ENCODE results near the gene GPR21.

GPR21 gene

DNA sequence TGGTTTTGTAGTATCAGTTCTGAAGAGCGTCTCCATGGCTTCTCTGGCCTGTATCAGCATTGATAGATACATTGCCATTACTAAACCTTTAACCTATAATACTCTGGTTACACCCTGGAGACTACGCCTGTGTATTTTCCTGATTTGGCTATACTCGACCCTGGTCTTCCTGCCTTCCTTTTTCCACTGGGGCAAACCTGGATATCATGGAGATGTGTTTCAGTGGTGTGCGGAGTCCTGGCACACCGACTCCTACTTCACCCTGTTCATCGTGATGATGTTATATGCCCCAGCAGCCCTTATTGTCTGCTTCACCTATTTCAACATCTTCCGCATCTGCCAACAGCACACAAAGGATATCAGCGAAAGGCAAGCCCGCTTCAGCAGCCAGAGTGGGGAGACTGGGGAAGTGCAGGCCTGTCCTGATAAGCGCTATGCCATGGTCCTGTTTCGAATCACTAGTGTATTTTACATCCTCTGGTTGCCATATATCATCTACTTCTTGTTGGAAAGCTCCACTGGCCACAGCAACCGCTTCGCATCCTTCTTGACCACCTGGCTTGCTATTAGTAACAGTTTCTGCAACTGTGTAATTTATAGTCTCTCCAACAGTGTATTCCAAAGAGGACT lies 1.5 kb downstream of the GPR21 start:
- DNase-seq: no peak

DNA sequence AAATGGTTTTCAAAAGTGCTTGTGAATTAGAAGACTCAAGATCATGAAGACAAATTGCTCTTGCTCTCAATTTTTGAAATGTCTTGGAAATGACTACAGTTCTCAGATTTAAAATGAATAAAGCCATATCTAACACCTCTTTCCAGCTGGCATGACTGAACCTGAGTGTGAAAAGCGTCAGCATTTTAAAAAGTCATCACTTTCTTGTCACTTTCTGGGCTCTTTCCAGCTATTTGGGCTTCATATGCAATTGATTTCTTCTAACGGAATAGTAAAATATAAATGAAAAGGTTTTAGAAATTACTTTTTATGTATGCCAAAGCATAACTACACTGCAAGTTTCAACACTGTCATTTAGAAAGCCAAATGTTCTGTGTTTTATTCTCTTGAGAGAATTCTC lies 2.3 kb downstream of the GPR21 start:
- DNase-seq: no peak

DNA sequence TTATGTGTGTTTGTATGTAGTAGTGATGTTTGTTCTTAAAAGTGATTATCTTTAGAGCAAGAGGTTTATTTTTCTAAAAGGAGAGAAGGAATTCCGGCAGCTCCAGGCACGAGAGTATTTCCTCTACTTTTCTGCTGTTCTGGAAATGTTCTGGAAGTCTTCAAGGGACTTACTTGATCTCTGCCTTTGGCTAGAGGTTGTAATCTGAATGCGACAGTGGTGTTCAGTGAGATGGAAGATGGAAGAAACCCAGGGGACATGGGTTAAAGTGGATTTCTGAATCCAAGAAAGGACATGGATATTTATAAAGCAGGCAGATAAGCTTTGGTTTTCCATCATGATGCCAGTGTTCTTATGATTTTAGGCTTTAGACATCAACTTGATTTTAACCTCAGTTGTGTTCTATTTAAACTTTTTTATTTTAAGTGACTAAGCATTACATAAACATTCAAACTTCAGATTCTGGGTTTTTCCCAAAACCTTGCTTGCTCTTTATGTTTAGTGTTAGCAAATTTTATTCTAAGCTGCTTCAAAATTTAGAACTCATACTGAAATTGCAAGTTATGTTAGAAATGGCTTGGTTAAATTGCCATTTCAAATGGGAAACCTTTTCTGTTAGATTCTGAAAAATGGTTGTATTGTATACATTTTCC lies 3.6 kb downstream of the GPR21 start:
- DNase-seq: no peak

DNA sequence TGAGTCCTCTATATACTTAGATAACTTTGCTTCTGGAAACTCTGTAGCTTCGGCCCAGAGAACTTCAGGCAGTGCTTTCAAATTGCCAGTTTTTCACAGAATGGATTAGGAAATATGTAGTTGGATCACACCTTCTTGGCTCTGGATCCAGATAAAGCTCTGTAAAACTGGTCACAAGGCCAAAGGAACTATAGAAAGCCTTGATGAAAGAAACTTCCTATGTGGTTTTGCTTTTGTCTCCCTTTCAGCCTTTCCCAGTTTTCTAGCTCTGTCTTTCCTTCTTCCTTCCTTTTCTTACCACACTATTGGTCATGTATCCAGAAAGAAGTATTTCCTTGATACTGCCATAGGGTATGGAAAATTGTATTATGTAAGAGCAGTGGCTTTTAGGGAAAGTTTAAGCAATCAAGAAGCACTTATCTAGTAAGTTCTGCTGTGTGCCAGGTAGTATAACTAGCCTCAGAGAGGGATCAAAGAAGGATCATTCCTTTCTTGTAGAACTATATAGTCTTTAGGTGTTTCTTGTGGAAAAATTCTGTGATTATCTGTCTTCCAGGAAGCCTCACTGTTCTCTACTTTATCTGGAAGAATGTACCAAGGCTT lies 6.3 kb downstream of the GPR21 start:
- DNase-seq: no peak

DNA sequence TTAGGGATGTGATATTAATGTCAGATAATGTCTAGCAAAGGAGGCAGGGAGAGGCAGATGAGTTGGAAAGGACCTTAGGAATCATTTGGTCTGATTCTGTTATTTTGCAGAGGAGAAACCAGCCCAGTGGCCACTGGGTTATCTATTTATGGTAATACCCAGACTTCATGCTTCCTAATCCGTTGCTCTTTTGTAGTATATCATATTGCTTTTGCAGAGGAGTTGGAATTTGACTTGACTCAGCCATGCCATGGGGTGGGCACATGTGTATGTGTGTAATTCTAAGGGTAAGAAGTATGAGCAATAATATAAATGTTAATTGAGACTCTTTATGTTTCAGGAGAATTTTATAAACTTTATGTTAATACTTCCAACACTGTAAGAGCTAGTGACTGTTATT lies 7.3 kb downstream of the GPR21 start:
- DNase-seq: no peak

DNA sequence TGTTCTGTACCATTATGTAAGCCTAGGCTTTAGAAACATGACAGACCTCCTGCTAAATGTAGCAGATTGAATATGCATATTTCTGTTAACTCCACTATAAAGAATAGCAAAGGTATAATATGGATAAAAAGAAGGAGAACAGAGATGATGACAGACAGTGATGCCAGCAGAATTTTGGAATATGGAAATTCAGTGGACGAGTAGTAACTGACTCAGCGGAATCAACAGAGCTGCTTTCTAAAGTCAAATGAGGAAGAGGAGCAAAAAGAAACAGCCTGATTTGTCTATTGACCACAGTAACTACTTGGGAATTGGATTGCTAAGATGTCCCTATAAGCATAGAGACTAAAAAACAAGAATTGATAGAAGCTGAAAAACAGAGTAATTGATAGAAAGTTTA lies 8.0 kb downstream of the GPR21 start:
- no peak for DNase-seq

DNA sequence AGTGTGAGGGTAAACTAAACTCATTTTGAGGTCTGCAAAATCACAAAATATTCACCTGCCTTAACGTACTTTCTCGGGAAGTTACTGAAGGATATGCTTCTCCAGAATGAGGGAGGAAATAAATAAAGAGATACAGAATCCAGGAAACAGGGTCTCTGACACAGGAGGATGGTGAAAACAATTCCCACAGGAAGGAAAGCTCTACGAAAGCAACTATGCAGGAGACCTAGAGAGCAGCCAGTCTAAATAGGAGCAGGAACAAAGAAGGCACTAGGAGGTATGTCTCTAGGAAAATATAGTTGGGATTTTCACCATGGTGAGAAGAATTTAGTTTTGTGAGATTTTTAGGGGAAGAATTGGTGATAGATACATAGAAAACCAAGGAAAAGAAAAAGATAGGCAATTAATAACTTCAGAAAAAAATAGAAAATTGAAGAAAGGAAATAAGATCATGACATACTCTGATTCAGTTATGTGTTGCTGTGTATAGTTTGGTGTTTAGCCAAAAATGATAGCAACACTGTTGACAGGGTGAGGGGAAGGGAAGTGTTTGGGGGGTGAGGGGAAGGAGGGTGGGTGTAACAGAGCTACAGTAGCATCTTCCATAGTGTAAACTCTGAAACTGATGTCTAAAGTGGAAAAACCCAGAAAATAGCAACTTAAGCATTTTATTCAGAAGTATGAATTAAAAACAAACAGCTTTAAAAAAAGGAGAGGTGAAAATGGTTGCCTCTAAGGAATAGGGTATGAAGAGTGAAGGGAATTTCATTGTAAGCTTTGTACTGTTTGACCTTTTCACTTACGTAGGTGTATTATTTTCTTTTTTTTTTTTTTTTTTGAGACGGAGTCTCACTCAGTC lies 9.8 kb downstream of the GPR21 start:
- DNase-seq: no peak

DNA sequence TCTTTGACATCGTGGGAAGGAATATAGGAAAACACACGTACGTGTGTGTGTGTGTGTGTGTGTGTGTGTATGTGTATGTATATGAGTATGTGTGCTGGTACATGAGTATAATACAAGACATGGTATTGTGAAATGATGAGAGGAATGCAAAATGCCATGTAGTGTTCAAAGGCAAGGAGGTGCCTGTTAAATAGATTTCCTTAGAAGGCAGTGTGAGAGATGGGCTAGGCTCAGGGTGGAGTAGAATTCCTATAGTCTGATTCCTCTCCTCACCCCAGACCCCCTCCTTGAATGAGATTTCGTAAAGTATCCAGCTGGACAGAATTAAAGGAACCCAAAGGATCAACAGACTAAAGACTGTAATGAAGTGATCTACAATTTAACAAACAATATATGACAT lies 11.1 kb downstream of the GPR21 start:
- DNase-seq: no peak

DNA sequence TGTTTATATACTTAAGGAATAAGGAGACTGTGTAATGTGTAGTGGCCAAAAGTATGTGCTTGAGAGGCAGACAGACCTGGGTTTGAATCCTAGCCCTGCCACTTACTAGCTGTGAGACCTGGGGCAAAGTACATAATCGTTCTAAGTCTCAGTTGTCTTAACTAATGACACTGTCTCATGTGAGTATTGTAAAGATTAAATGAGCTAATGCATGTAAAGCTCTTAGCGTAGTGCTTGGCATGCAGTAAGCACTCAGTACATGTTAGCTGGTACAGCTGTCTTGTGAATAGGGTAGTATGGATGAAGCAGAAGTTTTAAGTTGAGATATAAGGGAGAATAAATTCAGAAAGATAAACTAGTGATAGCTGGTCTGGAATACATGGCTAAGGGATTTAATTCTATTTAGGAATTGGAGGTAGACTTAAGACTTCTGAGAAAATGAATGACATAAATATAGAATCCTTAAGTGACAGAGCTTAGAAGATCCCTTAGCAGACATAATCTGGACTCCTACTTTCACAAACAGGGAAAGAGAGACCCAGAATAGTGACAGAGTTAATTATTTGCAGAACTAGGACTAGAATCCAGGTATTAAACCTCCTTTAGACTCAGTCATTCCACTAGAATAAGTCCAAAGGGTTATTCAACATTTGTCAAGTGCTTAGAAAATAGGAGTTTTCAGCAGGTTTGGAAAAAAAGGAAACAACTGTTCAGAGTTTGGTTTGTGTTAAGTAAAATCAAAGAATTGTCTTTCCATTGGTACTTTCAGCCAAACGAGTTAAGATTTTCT lies 13.1 kb downstream of the GPR21 start:
- DNase-seq: no peak

DNA sequence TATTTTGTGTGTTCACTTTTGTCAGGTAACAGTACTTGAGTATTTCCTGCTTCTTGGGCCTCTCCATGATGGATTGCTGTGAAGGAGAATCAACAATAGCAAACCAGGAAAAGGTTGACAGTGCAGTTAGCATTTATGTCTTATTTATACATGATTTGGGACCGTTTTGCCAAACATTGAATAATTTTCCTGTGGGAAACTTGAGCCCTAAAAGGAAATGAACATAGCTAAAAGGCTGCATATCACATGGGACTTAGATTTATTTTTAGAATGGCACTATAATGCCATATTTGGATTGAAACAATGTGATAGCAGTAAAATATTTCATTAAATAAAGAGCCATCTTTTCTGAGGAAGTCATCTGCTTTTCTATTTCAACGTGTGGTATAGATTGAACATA lies 15.3 kb downstream of the GPR21 start:
- no peak for DNase-seq

DNA sequence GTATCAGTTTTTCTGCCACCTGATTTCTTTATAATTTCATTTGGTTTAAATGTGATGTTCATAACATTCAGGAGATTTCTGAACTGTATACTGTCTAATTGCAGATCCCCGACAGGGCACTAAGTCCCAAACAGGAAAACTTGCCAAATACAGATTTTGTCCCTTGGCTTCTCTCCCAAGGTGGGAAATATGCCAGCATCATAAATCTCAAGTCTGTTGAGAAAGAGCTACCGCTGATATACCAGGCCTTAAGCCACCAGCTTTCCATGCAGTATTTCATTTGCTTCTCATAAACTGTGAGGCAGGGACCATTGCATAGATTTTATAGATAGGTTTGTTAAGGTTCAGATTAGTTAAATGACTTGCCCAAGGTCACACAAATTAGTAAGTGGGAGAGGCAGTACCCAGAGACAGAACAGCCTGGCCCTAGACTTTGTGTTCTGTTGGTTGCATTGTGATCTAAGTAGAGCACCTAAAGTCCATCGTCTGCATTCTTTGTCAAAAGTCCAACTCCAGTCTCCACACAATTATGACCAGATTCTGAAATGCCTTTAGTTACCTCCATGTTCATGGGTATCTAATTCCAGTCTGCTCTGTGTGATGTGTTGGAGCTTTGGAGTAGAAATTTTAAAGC lies 16.2 kb downstream of the GPR21 start:
- no peak for DNase-seq

DNA sequence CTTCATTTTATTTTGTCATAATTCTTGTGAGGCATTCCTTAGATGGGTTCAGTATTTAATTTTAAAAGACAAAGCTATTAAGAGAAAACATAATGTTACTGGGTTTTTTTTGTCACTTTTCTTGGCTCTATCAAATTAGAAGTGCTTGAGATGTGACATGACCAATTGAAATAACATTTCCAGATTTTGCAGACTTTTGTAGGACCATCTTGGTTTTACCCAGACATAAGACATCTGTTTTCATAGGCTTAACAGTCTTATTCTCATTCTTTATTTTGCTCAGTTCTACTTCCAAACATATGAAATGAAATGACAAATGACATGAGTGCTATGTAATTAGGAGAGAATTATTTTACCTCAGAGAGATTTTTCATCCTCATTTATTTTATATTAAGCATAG lies 19.6 kb downstream of the GPR21 start:
- DNase-seq: no peak

DNA sequence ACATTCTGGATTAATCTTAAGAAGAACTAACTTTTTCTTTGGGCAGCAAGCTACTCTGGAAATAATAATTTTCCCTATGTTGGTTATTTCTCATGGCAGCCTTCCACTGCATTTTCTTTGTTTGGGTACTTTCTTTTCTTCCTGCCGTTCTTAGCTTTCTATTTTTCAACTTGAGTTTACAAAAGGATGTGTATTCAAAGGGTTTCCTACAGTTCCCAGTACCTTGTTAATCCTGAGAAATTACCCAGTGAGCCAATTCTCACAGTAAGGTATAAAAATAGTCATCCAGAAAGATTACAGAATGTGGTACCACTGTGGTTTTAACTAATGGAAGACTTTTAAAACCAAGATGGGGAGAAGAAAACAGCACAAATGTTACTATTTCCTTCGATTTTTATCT lies 20.2 kb downstream of the GPR21 start:
- no peak for DNase-seq

DNA sequence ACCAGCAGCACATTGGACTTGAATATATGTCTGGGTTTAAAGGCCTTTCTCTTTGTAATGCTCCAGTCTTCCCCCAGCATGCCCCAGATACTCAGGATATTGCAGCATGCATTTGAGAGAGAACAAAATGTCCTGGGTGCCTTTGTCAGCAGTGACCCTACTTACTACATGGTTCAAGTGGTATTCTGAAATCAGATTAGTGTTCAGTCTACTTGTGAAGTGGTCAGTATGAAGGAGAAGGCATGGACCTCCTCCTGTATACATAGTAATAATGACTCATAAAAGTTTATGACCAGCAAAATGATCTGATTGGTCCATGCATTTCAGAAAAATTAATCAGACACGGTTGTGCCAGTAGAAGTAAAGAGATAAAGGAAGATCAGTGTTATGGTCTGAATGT lies 25.4 kb downstream of the GPR21 start:
- no peak for DNase-seq

DNA sequence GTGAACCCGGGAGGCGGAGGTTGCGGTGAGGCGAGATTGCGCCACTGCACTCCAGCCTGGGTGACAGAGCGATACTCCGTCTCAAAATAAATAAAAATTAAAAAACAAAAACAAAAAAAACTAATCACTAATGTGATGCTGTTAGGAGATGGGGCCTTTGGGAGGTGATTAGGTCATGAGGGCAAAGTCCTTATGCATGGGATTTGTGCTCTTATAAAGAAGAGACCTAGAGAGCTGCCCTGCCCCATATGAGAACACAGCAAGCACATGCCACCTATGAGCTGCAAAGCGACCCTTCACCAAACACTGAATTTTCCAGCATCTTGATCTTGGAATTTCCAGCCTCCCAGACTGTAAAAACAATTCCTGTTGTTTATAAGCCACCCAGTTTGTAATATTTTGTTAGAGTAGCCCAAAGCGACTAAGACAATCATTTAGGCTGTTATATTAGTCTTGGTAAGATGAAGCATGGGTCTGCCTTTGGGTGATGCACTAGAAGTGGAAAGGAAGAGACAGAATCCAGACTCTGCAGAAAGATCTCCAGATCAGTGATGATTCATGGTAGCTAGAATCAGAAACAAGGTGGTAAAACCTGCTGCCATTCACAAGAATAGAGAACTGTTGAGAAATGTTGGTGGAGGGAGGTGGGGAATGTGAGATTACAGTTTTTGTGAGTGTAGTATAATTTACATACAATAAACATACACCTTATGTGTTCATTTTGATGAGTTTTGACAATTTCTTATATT lies 26.2 kb downstream of the GPR21 start:
- DNase-seq: no peak

DNA sequence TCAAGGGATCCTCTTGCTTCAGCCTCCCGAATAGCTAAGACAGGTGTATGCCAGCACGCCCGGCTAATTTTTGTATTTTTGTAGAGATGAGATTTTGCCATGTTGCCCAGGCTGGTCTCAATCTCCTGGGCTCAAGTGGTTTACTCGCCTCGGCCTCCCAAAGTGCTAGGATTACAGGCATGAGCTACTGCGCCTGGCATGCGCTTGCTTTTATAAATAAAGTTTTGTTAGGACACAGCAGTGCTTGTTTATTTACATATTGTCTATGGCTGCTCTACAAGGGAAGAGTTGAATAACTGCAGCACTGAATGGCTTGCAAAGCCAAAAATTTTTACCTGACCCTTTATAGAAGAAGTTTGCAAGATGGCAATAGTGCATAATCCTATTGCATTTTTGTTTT lies 27.7 kb downstream of the GPR21 start:
- no peak for DNase-seq

DNA sequence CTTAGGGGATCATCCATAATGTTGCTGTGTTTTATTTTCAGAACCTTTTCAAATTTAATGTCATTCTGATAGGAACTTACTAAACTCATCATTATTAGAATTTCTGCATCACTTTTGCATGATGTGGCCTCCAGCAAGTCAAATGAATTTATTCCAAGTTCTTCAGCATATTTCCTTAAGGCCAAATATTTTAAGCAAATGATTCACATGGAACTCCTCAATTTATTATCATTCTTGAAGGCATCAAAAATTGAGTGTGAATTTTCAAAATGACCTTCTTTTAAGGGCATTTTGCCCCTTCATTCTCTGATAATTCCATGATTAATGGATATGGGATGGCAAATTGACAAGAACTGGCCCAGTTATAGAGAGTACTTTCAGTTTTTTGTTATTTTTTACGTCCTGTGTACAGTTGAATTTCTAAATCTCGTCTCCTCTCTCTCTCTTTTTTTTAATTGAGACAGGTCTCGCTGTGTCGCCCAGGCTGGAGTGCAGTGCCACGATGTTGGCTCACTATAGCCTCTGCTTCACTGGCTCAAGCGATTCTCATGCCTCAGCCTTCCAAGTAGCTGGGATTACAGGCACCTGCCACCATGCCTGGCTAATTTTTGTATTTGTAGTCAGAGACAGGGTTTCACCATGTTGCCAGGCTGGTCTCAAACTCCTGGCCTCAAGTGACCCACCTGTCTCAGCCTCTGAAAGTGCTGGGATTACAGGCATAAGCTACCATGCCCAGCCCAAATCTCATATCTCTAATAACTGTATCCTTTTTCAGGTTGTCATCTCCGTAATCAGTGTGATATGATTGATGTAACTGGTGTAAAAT lies 29.1 kb downstream of the GPR21 start:
- DNase-seq: no peak

DNA sequence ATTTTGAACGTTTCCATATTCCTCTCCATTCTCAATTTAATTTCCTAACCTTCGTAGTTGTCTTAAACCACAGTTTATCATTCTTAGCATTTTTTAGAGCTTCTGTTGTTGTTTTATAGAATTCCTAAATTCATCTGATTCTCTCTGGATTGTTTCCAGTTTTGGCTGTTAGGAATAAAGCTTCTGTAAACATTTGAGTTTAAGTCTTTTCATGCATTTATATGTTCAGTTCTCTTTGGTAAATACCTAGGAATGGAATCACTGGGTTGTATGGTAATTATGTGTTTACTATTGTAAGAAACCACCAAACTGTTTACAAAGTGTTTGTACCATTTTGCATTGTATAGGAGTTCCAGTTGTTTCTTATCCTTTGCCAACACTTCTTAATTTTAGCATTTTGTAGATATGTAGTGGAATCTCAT lies 29.7 kb downstream of the GPR21 start:
- no peak for DNase-seq

DNA sequence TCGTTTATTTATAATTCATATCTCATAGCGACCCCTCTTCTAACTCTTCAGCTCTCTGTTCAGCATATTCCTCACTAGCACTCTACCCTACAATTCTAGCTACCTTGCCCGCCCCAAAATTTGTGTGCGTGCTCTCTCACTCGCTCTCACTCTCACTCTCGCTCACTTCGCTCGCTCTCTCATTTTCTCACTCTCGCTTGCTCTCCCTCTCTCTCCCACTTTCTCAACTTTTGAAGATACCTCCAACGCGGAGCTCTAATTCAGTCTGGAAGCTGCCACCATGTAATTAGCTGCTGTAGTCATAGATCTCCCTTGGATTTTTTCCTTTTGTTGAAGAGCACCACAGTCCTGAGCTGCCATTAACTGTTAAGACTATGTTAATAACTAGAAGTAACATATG lies 30.4 kb downstream of the GPR21 start:
- no peak for DNase-seq

DNA sequence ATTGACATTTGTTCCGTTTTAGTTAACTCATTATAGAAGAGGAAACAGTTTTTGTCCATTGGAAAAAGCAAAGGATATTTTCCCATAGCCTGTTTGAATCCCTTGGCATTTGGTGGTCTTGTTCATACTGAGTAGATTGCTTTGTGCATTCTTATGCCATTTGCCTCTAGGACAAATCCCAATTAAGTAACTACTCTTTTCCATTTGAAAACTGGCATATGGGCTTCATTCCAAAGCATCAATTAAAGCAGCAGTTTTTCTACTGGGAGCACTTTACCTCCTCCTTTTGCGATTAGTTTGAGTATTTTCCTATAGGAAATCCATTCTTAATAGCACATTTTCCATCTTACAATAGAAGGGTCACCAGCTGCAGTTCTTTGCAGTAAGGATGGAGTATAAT lies 31.2 kb downstream of the GPR21 start:
- no peak for DNase-seq

DNA sequence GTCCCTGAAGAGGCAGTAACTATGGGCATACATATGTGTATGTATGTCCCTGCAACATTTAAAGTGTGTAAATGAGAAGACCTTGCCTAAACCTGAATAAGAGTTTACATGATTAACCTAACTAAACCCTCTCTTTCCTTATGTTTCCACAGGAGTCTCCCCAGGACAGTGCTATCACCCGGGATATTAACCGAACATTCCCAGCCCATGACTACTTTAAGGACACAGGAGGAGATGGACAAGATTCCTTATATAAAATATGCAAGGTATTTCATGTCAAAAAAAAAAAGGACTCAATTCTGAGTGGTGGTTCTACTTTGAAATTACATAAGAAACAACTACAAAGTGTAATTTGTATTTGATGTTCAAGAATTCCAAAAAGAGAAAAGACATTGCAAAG lies 31.7 kb downstream of the GPR21 start:
- DNase-seq: no peak
